Activated naive CD8-positive, alpha-beta T cell treated with anti-CD3 and anti-CD28 coated beads for 36 hours (primary cell): ENCODE measurements around the gene DZIP1L. TPM values are rescaled to one million over a fixed set of nuclear protein-coding genes. Genes with fewer than 3 reads are reported as not detected.

Experiments
- total RNA-seq, 2 experiments: library from RNA; stranded (reverse); gene quantifications; one replicate each; pipeline ENCODE4 v1.2.3, GENCODE V29; 2021

Gene DZIP1L
- total RNA-seq, 2 experiments from 2014 or later = 0.22 to 0.29 TPM

Other genes starting within 250 kb of the DZIP1L start
- not detected for gene CLDN18, start 105.4 kb downstream of the DZIP1L start, total RNA-seq
- gene A4GNT, start 16.8 kb upstream of the DZIP1L start, total RNA-seq = not detected
- 10 to 100 TPM; 28.1 to 32.7 TPM for gene DBR1, start 59.3 kb upstream of the DZIP1L start, total RNA-seq
- gene ARMC8, start 71.7 kb upstream of the DZIP1L start, total RNA-seq = 10 to 100 TPM; 43.0 to 45.6 TPM
- not detected for gene NME9, start 214.2 kb upstream of the DZIP1L start, total RNA-seq
- gene MRAS, start 233.0 kb upstream of the DZIP1L start, total RNA-seq = under 1 TPM; 0.16 to 0.54 TPM